MCF 10A (cell line): ENCODE data around the gene ORC2. TPM values are rescaled to one million over a fixed set of nuclear protein-coding genes. Genes with fewer than 3 reads are reported as not detected.
"Not testable (repeated sequence)": the region's sequence is repeated elsewhere in the genome, so short reads cannot be mapped to it uniquely, and the experiment has no call there.

Experiments used
- BruUV-seq: library from RNA; stranded (reverse); fragments of 400-500 nt; replicated peaks from 2 replicates; lab custom pipeline; 2021; lab: Mats Ljungman, UMichigan
- CTCF ChIA-PET: fragments of 300-600 bp; sonication (Branson Sonifier 250); formaldehyde crosslinking; extraction: SDS; loops from one replicate; lab custom pipeline; 2021; ENCODE audit warnings: antibody characterized with exemption, inconsistent platforms; lab: Yijun Ruan, JAX
- POLR2A ChIA-PET: fragments of 300-600, 350-650 bp; sonication (Branson Sonifier 250); formaldehyde crosslinking; extraction: SDS; loops from one replicate; lab custom pipeline; 2020; ENCODE audit warnings: antibody characterized with exemption, inconsistent platforms; lab: Yijun Ruan, JAX
- DNase-seq: peaks from one replicate; pipeline ENCODE4 v3.0.0-alpha.2; 2018; ENCODE audit not compliant: unreplicated experiment
- H3K27ac Mint-ChIP-seq: one replicate; pipeline ENCODE4 v1.8.0; 2022; ENCODE audit warnings: mild to moderate bottlenecking, low read depth, mixed read lengths; ENCODE audit not compliant: unreplicated experiment
- H3K27me3 Mint-ChIP-seq: one replicate; pipeline ENCODE4 v1.8.0; 2022; ENCODE audit warnings: mixed read lengths; ENCODE audit not compliant: insufficient read depth, unreplicated experiment
- H3K36me3 Mint-ChIP-seq: one replicate; pipeline ENCODE4 v1.8.0; 2022; ENCODE audit warnings: mild to moderate bottlenecking, moderate library complexity, mixed read lengths; ENCODE audit not compliant: insufficient read depth, unreplicated experiment
- H3K4me1 Mint-ChIP-seq: one replicate; pipeline ENCODE4 v1.8.0; 2022; ENCODE audit warnings: mixed read lengths; ENCODE audit not compliant: insufficient read depth, unreplicated experiment
- H3K4me3 Mint-ChIP-seq: one replicate; pipeline ENCODE4 v1.8.0; 2022; ENCODE audit warnings: mild to moderate bottlenecking, moderate library complexity, mixed read lengths; ENCODE audit not compliant: unreplicated experiment
- H3K9me3 Mint-ChIP-seq: one replicate; pipeline ENCODE4 v1.8.0; 2022; ENCODE audit warnings: mixed read lengths; ENCODE audit not compliant: unreplicated experiment
- CTCF ChIP-seq: fragments of 200-600 bp; IDR thresholded peaks from one replicate; pipeline ENCODE4 v1.8.0; 2022; ENCODE audit warnings: antibody characterized with exemption, mild to moderate bottlenecking; ENCODE audit not compliant: unreplicated experiment
- intact Hi-C: fragments of 100-400 bp; cut with micrococcal nuclease; formaldehyde crosslinking; loops from 2 replicates; pipeline ENCODE4 v1.14.1; 2022
- total RNA-seq: library from RNA; stranded (reverse); gene quantifications from 2 replicates; pipeline ENCODE4 v1.2.3, GENCODE V29; 2022

The ORC2 gene
- total RNA-seq, 1 experiment from 2014 or later, result 54.4 TPM

GRCh38 chr2:200968735-200969134, 5.3 kb upstream of the ORC2 start:
- Mint-ChIP-seq H3K4me1 (peaks cover 38% of the 10 kb centered on the region), H3K27ac (peak overlapping the region; percentile 20), H3K27me3 (no peaks in the 10 kb centered on the region), H3K9me3 (no peaks in the 10 kb centered on the region), H3K36me3 (peaks cover 37% of the 10 kb centered on the region), H3K4me3 (no peak overlapping the region)
- no peak for DNase-seq
- ChIA-PET CTCF (interaction anchor here (1.0 to 4.6 kb wide), 3 partner anchors 8 to 101 kb away, joined by 3 to 38 read pairs (median 3); partner anchors contain the start of gene HYCC2), POLR2A (interaction anchor here (0.6 kb wide), 1 partner anchor 8 kb away, joined by 4 read pairs; no protein-coding TSS in a partner anchor)
- BruUV-seq, result no TSS peak
- TF ChIP-seq CTCF, result no peak
- intact Hi-C loops, result no loop called here

- peaks cover 38% of the 10 kb centered on the region for H3K4me1 Mint-ChIP-seq
- BruUV-seq, result no TSS peak
- TF ChIP-seq CTCF, result no peak
- no peaks in the 10 kb centered on the region for H3K27me3 Mint-ChIP-seq
- intact Hi-C loops, result no loop called here
- H3K9me3 Mint-ChIP-seq, result no peaks in the 10 kb centered on the region
- no peak overlapping the region for H3K4me3 Mint-ChIP-seq
- H3K27ac Mint-ChIP-seq, result peak overlapping the region; percentile 20
- ChIA-PET POLR2A (interaction anchor here (0.6 to 7.4 kb wide), 9 partner anchors 11 to 428 kb away, joined by 3 to 86 read pairs (median 9); partner anchors contain the start of genes CFLAR, CLK1, HYCC2 and NDUFB3), CTCF (interaction anchor here (0.8 to 6.3 kb wide), 4 partner anchors 14 to 265 kb away, joined by 3 to 38 read pairs (median 18); partner anchors contain the start of gene HYCC2)
- peak; percentile 56 for DNase-seq
- H3K36me3 Mint-ChIP-seq, result peaks cover 42% of the 10 kb centered on the region
Observed at GRCh38 chr2:200968162-200968561, 4.7 kb upstream of the ORC2 start.

- no TSS peak for BruUV-seq
- TF ChIP-seq CTCF, result no peak
- ChIA-PET POLR2A (interaction anchor here (0.6 to 7.4 kb wide), 20 partner anchors 11 to 814 kb away, joined by 3 to 86 read pairs (median 4); partner anchors contain the start of genes ALS2, CFLAR, CLK1 and HYCC2), CTCF (interaction anchor here (0.6 to 6.3 kb wide), 6 partner anchors 9 to 563 kb away, joined by 3 to 38 read pairs (median 8); partner anchors contain the start of gene HYCC2)
- Mint-ChIP-seq H3K27me3 (no peaks in the 10 kb centered on the region), H3K36me3 (peaks cover 37% of the 10 kb centered on the region), H3K4me1 (peaks cover 47% of the 10 kb centered on the region), H3K4me3 (peak overlapping the region; percentile 19), H3K9me3 (no peaks in the 10 kb centered on the region), H3K27ac (peak overlapping the region; percentile 20)
- peak; percentile 82 for DNase-seq
- intact Hi-C loops, result no loop called here
Observed at GRCh38 chr2:200966770-200967169, 3.3 kb upstream of the ORC2 start.

GRCh38 chr2:200964498-200964897, 1.0 kb upstream of the ORC2 start:
- intact Hi-C loops, result loop anchor here (5.0 kb wide), 1 partner anchor 268 kb away; no protein-coding TSS in a partner anchor
- H3K9me3 Mint-ChIP-seq, result no peaks in the 10 kb centered on the region
- BruUV-seq, result TSS peak; percentile 68
- peak overlapping the region; percentile 86 for H3K4me3 Mint-ChIP-seq
- H3K4me1 Mint-ChIP-seq, result peaks cover 49% of the 10 kb centered on the region
- H3K27ac Mint-ChIP-seq, result peak overlapping the region; percentile 76
- H3K36me3 Mint-ChIP-seq, result peaks cover 41% of the 10 kb centered on the region
- peak; percentile 19 for DNase-seq
- no peak for TF ChIP-seq CTCF
- CTCF ChIA-PET, result interaction anchor here (0.6 to 6.3 kb wide), 8 partner anchors 61 to 268 kb away, joined by 3 to 38 read pairs (median 5); partner anchors contain the start of gene HYCC2
- POLR2A ChIA-PET, result interaction anchor here (0.7 to 7.4 kb wide), 17 partner anchors 8 to 269 kb away, joined by 3 to 87 read pairs (median 7); partner anchors contain the start of genes CFLAR, CLK1, HYCC2 and NDUFB3
- no peaks in the 10 kb centered on the region for H3K27me3 Mint-ChIP-seq

- CTCF ChIA-PET, result interaction anchor here (0.6 to 6.3 kb wide), 13 partner anchors 8 to 269 kb away, joined by 3 to 31 read pairs (median 4); no protein-coding TSS in a partner anchor
- BruUV-seq, H3K27me3 Mint-ChIP-seq, DNase-seq, H3K9me3 Mint-ChIP-seq: not testable (repeated sequence)
- peak overlapping the region; percentile 76 for H3K27ac Mint-ChIP-seq
- intact Hi-C loops, result loop anchor here (1.0 to 5.0 kb wide), 4 partner anchors 105 to 268 kb away; no protein-coding TSS in a partner anchor
- H3K4me3 Mint-ChIP-seq, result peak overlapping the region; percentile 86
- peaks cover 54% of the 10 kb centered on the region for H3K4me1 Mint-ChIP-seq
- H3K36me3 Mint-ChIP-seq, result peaks cover 44% of the 10 kb centered on the region
- POLR2A ChIA-PET, result interaction anchor here (0.6 to 7.4 kb wide), 34 partner anchors 8 to 1274 kb away, joined by 3 to 87 read pairs (median 5); partner anchors contain the start of genes ALS2, CFLAR, CLK1 and HYCC2
Observed at GRCh38 chr2:200963918-200964252, 425 bp upstream of the ORC2 start.
